Upper lobe of left lung (tissue), 6 donors: ENCODE results near the gene KIF27. TPM values are rescaled to one million over a fixed set of nuclear protein-coding genes. Genes with fewer than 3 reads are reported as not detected.
A peak's percentile ranks its signal among the peaks of the same experiment; 100 is the strongest.

Experiments used
- ATAC-seq, 2 donors: fragments of 200-7000 bp; cut with Tn5 transposase; one replicate each; pipeline ENCODE4 v1.9.1; 2022; ENCODE audit warnings: mild to moderate bottlenecking in 2 of 2, moderate library complexity in 2 of 2; ENCODE audit not compliant: low FRiP score in 2 of 2
- DNase-seq, 2 donors: peaks; one replicate each; pipeline ENCODE4 v3.0.0-alpha.2; 2019 to 2020
- H3K27ac ChIP-seq, 4 donors: fragments of 200-600 bp; sonication (generic); one replicate each; pipeline ENCODE4 v1.5.1; 2016 to 2019
- H3K27me3 ChIP-seq, 4 donors: fragments of 200-600 bp; sonication (generic); one replicate each; pipeline ENCODE4 v1.5.1; 2017 to 2019
- H3K36me3 ChIP-seq, 4 donors: fragments of 200-600 bp; sonication (generic); one replicate each; pipeline ENCODE4 v1.5.1; 2016 to 2019
- H3K4me1 ChIP-seq, 4 donors: fragments of 200-600 bp; sonication (generic); one replicate each; pipeline ENCODE4 v1.5.1; 2018 to 2019
- H3K4me3 ChIP-seq, 4 donors: fragments of 200-600 bp; sonication (generic); one replicate each; pipeline ENCODE4 v1.5.1; 2017 to 2019; ENCODE audit warnings: mild to moderate bottlenecking in 2 of 4, moderate library complexity in 1 of 4
- H3K9me3 ChIP-seq, 4 donors: fragments of 200-600 bp; sonication (generic); one replicate each; pipeline ENCODE4 v1.5.1; 2018 to 2019
- EP300 ChIP-seq, 4 donors: sonication (generic); formaldehyde crosslinking; IDR thresholded peaks; one replicate each; pipeline ENCODE4 v1.5.1; 2017; ENCODE audit warnings: antibody characterized with exemption in 4 of 4, control low read depth in 2 of 4
- POLR2A ChIP-seq, 4 donors: fragments of 450-650 bp; IDR thresholded peaks; one replicate each; pipeline ENCODE4 v1.5.1; 2016 to 2017; ENCODE audit warnings: antibody characterized with exemption in 4 of 4, mild to moderate bottlenecking in 2 of 4
- POLR2AphosphoS5 ChIP-seq, 2 donors: sonication (generic); formaldehyde crosslinking; IDR thresholded peaks; one replicate each; pipeline ENCODE4 v1.5.1; 2017; ENCODE audit warnings: antibody characterized with exemption in 2 of 2
- WGBS, 2 donors: methylation state at CpG; one replicate each; pipeline ENCODE4 v1.1.5; 2017 to 2018; 5-methylcytosine and 5-hydroxymethylcytosine counted together
- total RNA-seq, 6 donors: library from RNA; depleted of rRNA in 4 of 6; stranded (reverse); fragments of >200 nt in 4 of 6; gene quantifications; one replicate each; pipeline versions ENCODE4 v1.1.0 to v1.2.1, GENCODE V29; 2016 to 2021
- TF ChIP-seq, protein P1 (sequence below), 6 experiments: fragments of 450-650 bp in 4 of 6; fragments of 200-600 bp in 2 of 6; sonication (generic) in 2 of 6; IDR thresholded peaks; one replicate each; pipeline ENCODE4 v1.5.1; 2016 to 2019; ENCODE audit warnings: antibody characterized with exemption in 6 of 6
- donor health status: DM: no; HTN: no; CAD: no; lungs with moderate emphysema.
- donor health status: DM: no; HTN: yes; CAD: no; lungs with severe emphysema.

Gene KIF27, protein sequence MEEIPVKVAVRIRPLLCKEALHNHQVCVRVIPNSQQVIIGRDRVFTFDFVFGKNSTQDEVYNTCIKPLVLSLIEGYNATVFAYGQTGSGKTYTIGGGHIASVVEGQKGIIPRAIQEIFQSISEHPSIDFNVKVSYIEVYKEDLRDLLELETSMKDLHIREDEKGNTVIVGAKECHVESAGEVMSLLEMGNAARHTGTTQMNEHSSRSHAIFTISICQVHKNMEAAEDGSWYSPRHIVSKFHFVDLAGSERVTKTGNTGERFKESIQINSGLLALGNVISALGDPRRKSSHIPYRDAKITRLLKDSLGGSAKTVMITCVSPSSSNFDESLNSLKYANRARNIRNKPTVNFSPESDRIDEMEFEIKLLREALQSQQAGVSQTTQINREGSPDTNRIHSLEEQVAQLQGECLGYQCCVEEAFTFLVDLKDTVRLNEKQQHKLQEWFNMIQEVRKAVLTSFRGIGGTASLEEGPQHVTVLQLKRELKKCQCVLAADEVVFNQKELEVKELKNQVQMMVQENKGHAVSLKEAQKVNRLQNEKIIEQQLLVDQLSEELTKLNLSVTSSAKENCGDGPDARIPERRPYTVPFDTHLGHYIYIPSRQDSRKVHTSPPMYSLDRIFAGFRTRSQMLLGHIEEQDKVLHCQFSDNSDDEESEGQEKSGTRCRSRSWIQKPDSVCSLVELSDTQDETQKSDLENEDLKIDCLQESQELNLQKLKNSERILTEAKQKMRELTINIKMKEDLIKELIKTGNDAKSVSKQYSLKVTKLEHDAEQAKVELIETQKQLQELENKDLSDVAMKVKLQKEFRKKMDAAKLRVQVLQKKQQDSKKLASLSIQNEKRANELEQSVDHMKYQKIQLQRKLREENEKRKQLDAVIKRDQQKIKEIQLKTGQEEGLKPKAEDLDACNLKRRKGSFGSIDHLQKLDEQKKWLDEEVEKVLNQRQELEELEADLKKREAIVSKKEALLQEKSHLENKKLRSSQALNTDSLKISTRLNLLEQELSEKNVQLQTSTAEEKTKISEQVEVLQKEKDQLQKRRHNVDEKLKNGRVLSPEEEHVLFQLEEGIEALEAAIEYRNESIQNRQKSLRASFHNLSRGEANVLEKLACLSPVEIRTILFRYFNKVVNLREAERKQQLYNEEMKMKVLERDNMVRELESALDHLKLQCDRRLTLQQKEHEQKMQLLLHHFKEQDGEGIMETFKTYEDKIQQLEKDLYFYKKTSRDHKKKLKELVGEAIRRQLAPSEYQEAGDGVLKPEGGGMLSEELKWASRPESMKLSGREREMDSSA (N-terminal part only)
- 10 to 100 TPM in 2 of 6 donors, 1 to 10 TPM in 4; 5.3 to 32.5 (median 6.7) TPM for total RNA-seq

DNA sequence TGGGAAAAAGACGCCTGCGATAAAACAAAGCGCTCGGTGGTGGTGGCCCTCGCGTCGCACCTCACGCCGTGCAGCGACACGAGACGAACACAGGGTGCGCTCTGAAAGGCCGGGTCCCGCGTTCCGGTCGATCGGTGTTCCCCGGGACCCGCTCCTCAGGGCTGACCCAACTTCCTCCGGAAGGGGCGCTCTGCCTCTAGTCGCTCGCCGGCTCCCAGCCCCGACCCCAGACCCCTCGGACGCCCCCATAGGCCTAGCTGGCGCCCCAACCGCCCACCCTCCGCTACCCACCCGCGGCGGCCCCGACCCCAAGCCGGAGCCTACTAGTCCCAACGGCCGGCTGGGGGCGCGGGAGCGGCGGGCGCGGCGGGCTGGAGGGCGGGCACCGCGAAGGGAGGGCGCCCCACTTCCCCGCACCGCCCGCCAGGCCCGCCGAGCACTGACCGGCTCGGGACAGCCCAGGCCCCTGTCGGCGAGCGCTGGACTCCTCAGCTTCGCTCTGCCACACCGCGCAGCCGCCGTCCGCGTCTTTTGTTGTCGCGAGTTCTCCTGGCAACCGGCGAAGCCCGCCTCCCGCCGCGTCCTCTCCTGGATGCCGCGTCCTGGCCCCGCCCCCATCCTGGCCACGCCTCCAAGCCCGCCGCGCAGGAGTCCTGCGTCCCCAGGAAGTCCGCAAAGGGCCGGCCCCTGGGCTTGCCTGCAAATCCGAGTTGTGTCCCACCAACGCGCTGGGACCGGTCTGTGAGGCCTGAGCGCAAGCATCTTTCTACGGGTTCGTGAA, at the start of gene KIF27:
KIF27 (minus strand) TSS at position 506 of the 781 bp plus-strand sequence. CDS start 5,841 bp downstream, outside the sequence.
- Histone ChIP-seq H3K9me3 (no peaks in the 10 kb centered on the region), H3K4me1 (peaks cover 6 to 20% (median 11%) of the 10 kb centered on the region in 4 donors), H3K27ac (peak within 1 kb of the TSS; percentile 95 to 99 (median 98)), H3K27me3 (no peaks in the 10 kb centered on the region), H3K36me3 (no peaks in the 10 kb centered on the region), H3K4me3 (peak within 1 kb of the TSS; percentile 51 to 99 (median 96))
- TF ChIP-seq POLR2A (IDR thresholded peaks at IDR 0.05) (peak in 3 of 4 donors; percentile 61 to 92 (median 85)), POLR2AphosphoS5 (IDR thresholded peaks at IDR 0.05) (peak; percentile 70 to 74), EP300 (IDR thresholded peaks at IDR 0.05) (no peak)
- TF ChIP-seq, protein P1, sequence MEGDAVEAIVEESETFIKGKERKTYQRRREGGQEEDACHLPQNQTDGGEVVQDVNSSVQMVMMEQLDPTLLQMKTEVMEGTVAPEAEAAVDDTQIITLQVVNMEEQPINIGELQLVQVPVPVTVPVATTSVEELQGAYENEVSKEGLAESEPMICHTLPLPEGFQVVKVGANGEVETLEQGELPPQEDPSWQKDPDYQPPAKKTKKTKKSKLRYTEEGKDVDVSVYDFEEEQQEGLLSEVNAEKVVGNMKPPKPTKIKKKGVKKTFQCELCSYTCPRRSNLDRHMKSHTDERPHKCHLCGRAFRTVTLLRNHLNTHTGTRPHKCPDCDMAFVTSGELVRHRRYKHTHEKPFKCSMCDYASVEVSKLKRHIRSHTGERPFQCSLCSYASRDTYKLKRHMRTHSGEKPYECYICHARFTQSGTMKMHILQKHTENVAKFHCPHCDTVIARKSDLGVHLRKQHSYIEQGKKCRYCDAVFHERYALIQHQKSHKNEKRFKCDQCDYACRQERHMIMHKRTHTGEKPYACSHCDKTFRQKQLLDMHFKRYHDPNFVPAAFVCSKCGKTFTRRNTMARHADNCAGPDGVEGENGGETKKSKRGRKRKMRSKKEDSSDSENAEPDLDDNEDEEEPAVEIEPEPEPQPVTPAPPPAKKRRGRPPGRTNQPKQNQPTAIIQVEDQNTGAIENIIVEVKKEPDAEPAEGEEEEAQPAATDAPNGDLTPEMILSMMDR (IDR thresholded peaks at IDR 0.05), result peak; percentile 48 to 93 (median 72)
- DNase-seq (peak; percentile 100), ATAC-seq (peak; percentile 99)
- WGBS, 2 donors, result 0% methylated on average over 17 to 24 of the region's 92 CpGs

DNA sequence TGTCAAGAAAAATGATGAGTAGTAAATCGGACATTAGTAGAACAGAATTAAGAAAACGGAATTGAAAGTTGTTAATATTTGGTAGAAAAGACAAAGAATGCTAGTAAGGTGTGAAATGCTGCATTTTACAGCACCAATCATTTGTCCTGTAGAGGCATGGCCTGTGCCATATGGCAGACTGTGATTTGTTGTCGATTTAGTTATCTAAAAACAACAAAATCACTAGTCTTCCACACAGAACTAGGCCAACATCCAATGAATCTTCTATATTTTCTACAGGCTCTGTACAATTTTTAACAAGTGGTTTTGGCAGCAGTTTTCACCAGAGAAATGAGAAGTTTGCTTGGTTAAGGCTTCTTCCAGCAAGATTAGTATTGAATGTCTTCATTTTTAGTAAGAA, 48.4 kb upstream of the KIF27 start:
- Histone ChIP-seq H3K4me3 (no peak overlapping the region), H3K36me3 (peaks cover 65 to 86% (median 66%) of the 10 kb centered on the region in 4 donors), H3K9me3 (no peaks in the 10 kb centered on the region), H3K27me3 (no peaks in the 10 kb centered on the region), H3K4me1 (peaks cover 0 to 3% (median 1%) of the 10 kb centered on the region in 4 donors), H3K27ac (no peak overlapping the region)
- TF ChIP-seq EP300 (IDR thresholded peaks at IDR 0.05), result no peak
- TF ChIP-seq, protein P1 (IDR thresholded peaks at IDR 0.05), result no peak
- no peak for TF ChIP-seq POLR2A (IDR thresholded peaks at IDR 0.05)
- TF ChIP-seq POLR2AphosphoS5 (IDR thresholded peaks at IDR 0.05), result no peak
- 84 to 86% methylated on average over 3 of the region's 3 CpGs for WGBS, 2 donors
- ATAC-seq (no peak), DNase-seq (no peak)

DNA sequence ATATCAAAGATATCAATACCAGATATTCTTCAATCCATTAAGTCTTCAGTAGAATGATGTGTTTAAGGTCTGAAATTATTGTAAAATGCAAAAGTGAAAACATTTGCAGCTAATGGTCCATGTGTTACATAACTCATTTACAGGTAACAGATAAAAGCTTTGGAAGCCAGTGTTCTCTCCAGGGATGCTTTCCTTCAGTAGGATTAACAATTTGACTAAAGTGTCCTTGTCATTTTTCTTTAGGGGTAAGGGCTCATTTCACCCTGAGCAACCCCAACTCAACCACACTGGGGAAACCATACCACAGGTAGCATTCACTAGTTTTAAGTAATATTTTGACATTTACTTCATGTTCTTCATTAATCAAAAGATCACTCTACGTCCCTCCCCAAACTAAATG, 45.8 kb upstream of the KIF27 start:
- DNase-seq, result no peak
- H3K4me1 ChIP-seq, result no peaks in the 10 kb centered on the region
- H3K36me3 ChIP-seq, result peaks cover 40 to 61% (median 43%) of the 10 kb centered on the region in 4 donors
- 82 to 100% methylated on average over 1 of the region's 1 CpG for WGBS, 2 donors
- TF ChIP-seq, protein P1 (IDR thresholded peaks at IDR 0.05), result no peak
- TF ChIP-seq POLR2AphosphoS5 (IDR thresholded peaks at IDR 0.05) (no peak), POLR2A (IDR thresholded peaks at IDR 0.05) (no peak), EP300 (IDR thresholded peaks at IDR 0.05) (no peak)
- ATAC-seq, result no peak
- no peaks in the 10 kb centered on the region for H3K9me3 ChIP-seq
- H3K27ac ChIP-seq, result no peak overlapping the region
- no peak overlapping the region for H3K4me3 ChIP-seq
- H3K27me3 ChIP-seq, result no peaks in the 10 kb centered on the region

DNA sequence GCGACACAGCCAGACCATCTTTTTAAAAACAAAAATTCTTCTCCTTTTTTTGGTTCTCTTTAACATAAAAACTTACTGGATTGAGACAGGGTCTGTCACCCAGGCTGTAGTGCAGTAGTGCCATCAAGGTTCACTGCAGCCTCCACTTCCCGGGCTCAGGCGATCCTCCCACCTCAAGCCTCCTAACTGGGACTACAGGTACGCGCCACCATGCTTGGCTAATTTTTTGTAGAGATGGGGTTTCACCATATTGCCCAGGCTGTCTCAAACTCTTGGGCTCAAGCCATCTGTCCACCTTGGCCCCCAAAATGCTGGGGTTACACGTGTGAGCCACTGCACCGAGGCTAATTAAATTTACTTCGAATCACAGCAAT, 45.0 kb upstream of the KIF27 start:
- DNase-seq (no peak), ATAC-seq (no peak)
- Histone ChIP-seq H3K9me3 (no peaks in the 10 kb centered on the region), H3K4me3 (no peak overlapping the region), H3K36me3 (peaks cover 31 to 52% (median 34%) of the 10 kb centered on the region in 4 donors), H3K27ac (no peak overlapping the region), H3K27me3 (no peaks in the 10 kb centered on the region), H3K4me1 (no peaks in the 10 kb centered on the region)
- TF ChIP-seq POLR2AphosphoS5 (IDR thresholded peaks at IDR 0.05), result no peak
- TF ChIP-seq POLR2A (IDR thresholded peaks at IDR 0.05), result no peak
- 91 to 94% methylated on average over 8 of the region's 8 CpGs for WGBS, 2 donors
